Choroid plexus epithelial cell (primary cell): ENCODE data around the gene FOXK1.

Experiments
- DNase-seq: peaks from one replicate; pipeline ENCODE4 v3.0.0-alpha.2; 2010; ENCODE audit warnings: low read depth
- H3K4me3 ChIP-seq: 2 replicates; pipeline ENCODE4 v1.5.1; 2011; ENCODE audit warnings: low read depth, mild to moderate bottlenecking, control low read depth, low read length, moderate library complexity
- TF ChIP-seq, protein P1 (sequence below): conservative IDR thresholded peaks from 2 replicates; pipeline ENCODE4 v1.5.1; 2011; ENCODE audit warnings: low read depth, mild to moderate bottlenecking, control low read depth, inconsistent platforms, low read length, moderate library complexity

The FOXK1 gene

DNA sequence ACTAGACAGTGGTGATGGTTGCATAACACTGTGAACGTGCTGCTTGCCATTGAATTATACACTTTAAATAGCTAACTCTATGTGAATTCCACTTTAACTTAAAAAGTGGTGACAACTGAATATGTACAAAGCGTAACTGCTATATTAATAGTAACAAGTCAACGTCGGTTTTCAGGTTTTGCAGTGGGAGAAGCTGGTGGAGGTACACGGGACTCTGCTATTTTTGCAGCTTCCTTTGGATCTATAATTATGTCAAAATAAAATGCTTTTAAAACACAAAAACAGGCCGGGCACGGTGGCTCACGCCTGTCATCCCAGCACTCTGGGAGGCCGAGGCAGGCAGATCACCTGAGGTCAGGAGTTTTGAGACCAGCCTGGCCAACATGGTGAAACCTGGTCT lies 114.4 kb downstream of the FOXK1 start:
- TF ChIP-seq, protein P1, sequence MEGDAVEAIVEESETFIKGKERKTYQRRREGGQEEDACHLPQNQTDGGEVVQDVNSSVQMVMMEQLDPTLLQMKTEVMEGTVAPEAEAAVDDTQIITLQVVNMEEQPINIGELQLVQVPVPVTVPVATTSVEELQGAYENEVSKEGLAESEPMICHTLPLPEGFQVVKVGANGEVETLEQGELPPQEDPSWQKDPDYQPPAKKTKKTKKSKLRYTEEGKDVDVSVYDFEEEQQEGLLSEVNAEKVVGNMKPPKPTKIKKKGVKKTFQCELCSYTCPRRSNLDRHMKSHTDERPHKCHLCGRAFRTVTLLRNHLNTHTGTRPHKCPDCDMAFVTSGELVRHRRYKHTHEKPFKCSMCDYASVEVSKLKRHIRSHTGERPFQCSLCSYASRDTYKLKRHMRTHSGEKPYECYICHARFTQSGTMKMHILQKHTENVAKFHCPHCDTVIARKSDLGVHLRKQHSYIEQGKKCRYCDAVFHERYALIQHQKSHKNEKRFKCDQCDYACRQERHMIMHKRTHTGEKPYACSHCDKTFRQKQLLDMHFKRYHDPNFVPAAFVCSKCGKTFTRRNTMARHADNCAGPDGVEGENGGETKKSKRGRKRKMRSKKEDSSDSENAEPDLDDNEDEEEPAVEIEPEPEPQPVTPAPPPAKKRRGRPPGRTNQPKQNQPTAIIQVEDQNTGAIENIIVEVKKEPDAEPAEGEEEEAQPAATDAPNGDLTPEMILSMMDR = no peak
- no peak overlapping the region for H3K4me3 ChIP-seq
- DNase-seq = no peak

- no peak overlapping the region for H3K4me3 ChIP-seq
- TF ChIP-seq, protein P1 = peak; percentile 78
- DNase-seq = peak; percentile 33
These were observed 116.0 kb downstream of the FOXK1 start for GRCh38 chr7:4797858-4798705.

DNA sequence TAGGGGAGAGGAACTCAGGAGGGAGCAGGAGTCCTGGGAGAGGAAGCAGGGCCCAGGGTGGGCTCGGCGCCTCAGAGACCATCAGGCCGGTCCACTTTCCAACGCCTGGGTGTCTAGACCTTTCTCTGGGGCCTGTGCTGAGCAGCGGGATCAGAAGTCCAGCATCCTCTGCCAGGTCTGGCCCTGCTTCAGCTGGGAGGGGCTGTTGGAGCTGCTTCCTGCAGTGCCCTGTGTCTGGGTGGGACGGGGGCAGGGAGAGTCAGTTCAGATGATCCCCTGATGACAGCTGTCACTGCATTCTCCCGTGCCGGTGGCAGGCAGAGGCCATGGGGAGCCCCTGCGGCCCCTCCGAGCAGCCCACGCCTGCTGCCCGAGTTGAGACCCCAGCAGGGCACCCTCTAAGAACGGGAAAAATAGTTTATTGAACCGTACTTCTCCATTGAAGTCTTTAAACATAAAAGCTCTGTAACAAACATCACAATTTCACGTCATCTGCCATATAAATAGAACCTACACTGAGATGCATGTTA lies 116.7 kb downstream of the FOXK1 start:
- TF ChIP-seq, protein P1 = no peak
- H3K4me3 ChIP-seq = no peak overlapping the region

DNA sequence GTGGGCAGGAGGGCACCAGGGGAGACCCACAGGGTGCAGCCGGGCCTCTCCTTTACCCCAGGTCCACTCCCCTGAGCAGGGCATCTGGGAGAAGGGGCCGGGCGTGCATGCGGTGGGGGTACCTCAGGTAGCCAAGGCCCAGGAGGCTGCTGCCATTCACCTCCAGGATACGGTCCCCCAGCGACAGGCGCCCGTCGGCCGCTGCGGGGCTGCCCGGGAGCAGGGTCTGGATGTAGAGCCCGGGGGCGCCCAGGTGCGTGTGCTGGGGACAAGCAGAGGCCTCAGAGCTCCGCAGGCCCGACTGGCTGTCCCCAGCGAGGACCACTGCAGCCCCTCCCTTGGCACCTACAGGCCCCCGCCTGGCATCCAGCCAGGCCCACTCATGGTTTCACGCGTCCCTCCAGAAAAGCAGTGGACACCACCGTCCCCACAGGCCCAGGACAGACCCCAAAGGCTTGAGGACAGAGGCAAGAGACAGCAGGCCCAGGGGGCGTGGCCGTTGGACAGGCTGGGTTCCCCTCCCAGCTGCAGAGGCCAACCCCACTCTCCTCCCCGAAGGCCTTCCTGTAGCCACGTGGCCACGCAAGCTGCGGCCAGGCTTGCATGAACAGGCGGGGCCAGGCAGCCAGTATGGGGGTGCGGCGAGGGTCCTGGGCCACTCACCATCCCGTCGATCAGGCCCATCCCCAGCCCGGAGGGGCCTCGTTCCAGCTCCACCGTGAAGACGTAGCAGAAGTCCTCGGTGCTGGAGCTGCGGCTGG lies 117.6 kb downstream of the FOXK1 start:
- DNase-seq = no peak
- TF ChIP-seq, protein P1 = no peak

More for the DNA sequence above, 116.7 kb downstream of the FOXK1 start:
- no peak for DNase-seq

DNA sequence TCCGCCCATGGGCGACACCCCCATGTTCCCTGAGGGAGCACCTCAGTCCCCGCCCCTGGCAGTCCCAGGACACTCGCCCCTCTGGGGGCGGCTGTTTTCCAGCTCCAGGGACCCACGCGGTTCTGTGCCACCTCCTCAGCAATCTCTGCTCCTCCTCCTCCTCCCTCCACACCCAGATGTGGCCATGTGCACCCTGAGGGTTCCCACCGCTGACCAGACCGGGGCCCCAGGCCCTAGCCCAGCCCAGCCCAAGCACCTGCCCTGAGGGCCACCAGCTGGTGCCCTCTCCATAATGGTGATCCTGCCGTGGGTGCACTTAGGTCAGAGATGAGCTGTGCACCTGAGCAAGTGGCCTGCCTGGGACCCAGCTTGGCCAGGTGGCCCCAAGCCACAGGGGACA lies 118.4 kb downstream of the FOXK1 start:
- DNase-seq = no peak
- no peak overlapping the region for H3K4me3 ChIP-seq
- TF ChIP-seq, protein P1 = no peak

More for the DNA sequence above, 117.6 kb downstream of the FOXK1 start:
- no peak overlapping the region for H3K4me3 ChIP-seq

DNA sequence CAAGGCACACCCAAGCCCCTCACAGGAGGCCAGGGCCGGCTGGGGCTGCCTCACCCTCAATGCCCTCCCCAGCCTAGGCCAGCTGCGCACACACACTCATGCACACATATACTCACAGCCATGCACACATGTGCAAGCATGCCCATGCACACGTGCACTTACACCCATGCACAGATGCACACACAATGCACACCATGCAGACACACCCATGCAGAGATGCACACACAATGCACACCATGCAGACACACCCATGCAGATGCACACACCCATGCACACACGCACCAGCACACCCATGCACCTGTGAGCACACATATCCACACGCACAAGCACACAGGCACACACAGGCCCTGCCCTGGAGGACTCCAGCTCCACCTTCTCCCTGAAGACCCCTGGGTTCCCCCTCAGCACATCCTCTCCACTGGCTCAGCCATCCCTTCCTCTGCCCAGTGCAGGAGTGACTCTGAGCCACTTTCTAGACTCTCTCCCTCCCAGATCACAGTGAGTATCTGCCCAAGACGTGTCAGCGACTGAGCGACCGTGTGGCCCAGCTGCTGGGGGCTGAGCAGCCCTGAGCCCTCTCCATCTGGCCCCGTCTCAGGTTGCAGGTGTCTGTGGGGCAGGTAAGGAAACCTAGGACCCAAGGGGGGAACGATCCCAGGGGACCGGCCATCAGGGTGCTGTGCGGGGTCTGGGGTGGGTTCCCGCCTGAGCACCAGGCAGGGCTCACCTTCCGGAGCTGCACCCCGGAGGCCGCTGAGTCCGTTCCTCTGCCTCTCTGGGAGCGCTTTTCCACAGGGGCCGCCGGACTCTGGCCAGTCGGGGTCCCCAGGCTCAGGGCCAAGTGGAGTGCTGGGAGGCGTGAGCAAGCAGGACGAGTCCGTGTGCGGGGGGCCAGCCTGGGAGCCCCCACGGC lies 119.1 kb downstream of the FOXK1 start:
- TF ChIP-seq, protein P1 = no peak
- no peak for DNase-seq
- H3K4me3 ChIP-seq = no peak overlapping the region
